ENCODE results near the gene SOX1. TPM values are rescaled to one million over a fixed set of nuclear protein-coding genes. Genes with fewer than 3 reads are reported as not detected.

SOX1 gene
- total and polyA plus RNA-seq, 10 donors = not detected

DNA sequence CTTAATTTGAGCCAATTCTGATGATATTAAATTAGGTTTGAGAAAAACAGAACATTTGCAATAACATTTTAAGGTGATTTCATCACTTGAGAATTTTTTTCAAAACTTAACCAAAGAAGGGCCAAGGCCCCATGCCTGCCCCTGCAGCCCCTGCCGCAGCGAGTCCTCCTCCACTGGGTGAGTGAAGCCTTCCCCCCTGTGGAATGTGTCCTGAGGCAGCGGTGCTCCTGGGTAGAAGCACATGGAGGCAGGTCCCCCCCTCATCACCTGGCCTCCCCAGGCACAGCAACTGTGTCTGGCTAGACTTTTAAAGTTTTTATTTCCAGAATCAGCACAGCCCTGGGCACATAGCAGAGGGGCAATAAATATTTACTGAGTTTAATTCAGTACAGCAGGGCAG lies 10.8 kb downstream of the SOX1 start:
- Histone ChIP-seq H3K27ac (no peak overlapping the region), H3K27me3 (replicated peaks in 1 of 7) (peaks cover 0 to 76% (median 56%) of the 10 kb centered on the region in 7 donors), H3K4me1 (peaks cover 0 to 16% (median 10%) of the 10 kb centered on the region in 6 donors), H3K4me3 (no peak overlapping the region), H3K36me3 (no peaks in the 10 kb centered on the region), H3K9me3 (peaks cover 0 to 8% (median 2%) of the 10 kb centered on the region in 8 donors)
- WGBS, 5 donors = 10 to 20% (median 15%) methylated on average over 3 of the region's 3 CpGs
- TF ChIP-seq POLR2A (IDR thresholded peaks at IDR 0.05) (no peak), POLR2AphosphoS5 (IDR thresholded peaks at IDR 0.05) (no peak)
- TF ChIP-seq, protein P1, sequence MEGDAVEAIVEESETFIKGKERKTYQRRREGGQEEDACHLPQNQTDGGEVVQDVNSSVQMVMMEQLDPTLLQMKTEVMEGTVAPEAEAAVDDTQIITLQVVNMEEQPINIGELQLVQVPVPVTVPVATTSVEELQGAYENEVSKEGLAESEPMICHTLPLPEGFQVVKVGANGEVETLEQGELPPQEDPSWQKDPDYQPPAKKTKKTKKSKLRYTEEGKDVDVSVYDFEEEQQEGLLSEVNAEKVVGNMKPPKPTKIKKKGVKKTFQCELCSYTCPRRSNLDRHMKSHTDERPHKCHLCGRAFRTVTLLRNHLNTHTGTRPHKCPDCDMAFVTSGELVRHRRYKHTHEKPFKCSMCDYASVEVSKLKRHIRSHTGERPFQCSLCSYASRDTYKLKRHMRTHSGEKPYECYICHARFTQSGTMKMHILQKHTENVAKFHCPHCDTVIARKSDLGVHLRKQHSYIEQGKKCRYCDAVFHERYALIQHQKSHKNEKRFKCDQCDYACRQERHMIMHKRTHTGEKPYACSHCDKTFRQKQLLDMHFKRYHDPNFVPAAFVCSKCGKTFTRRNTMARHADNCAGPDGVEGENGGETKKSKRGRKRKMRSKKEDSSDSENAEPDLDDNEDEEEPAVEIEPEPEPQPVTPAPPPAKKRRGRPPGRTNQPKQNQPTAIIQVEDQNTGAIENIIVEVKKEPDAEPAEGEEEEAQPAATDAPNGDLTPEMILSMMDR (IDR thresholded peaks at IDR 0.05 in 8 of 11, conservative IDR thresholded peaks at IDR 0.05 in 3 of 11) = no peak
- intact Hi-C loops (cut with DNase I; ENCODE audit: low total_unique reads) = no loop called here
- DNase-seq = no peak

DNA sequence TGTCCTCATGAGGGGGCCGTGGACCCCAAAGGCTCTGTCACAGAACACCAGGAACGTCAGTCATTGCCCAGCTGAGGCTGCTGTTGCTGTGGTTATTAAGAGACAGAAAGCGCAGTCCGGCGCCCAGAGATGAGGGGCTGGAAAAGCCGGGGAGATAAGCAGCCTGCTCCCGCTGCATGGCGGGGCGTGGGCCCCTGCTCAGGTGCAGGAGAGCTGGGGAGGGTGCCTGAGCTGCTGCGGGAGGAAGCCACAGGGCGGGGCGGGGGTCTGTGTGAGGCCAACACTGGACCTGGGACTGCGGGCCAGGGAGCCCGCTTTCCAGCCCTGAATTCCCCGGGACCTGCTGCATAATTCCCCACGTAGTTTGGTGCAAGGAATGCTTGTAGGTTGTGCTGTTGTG lies 11.3 kb downstream of the SOX1 start:
- no peak overlapping the region for H3K27ac ChIP-seq
- H3K9me3 ChIP-seq = peaks cover 0 to 13% (median 5%) of the 10 kb centered on the region in 8 donors
- WGBS, 5 donors = 15 to 34% (median 18%) methylated on average over 9 to 16 of the region's 16 CpGs
- H3K4me1 ChIP-seq = peaks cover 0 to 11% (median 5%) of the 10 kb centered on the region in 6 donors
- intact Hi-C loops (cut with DNase I; ENCODE audit: low total_unique reads) = no loop called here
- TF ChIP-seq POLR2A (IDR thresholded peaks at IDR 0.05) = no peak
- TF ChIP-seq, protein P1 (IDR thresholded peaks at IDR 0.05 in 8 of 11, conservative IDR thresholded peaks at IDR 0.05 in 3 of 11) = no peak
- no peak for TF ChIP-seq POLR2AphosphoS5 (IDR thresholded peaks at IDR 0.05)
- no peak overlapping the region for H3K4me3 ChIP-seq
- H3K36me3 ChIP-seq = no peaks in the 10 kb centered on the region
- peaks cover 0 to 72% (median 51%) of the 10 kb centered on the region in 7 donors for H3K27me3 ChIP-seq (replicated peaks in 1 of 7)
- DNase-seq = no peak

GRCh38 chr13:112078879-112079531 lies 12.1 kb downstream of the SOX1 start:
- Histone ChIP-seq H3K4me1 (peaks cover 0 to 3% (median 0%) of the 10 kb centered on the region in 6 donors), H3K4me3 (no peak overlapping the region), H3K27me3 (replicated peaks in 1 of 7) (peaks cover 0 to 64% (median 43%) of the 10 kb centered on the region in 7 donors), H3K27ac (no peak overlapping the region), H3K9me3 (peaks cover 0 to 21% (median 13%) of the 10 kb centered on the region in 8 donors), H3K36me3 (no peaks in the 10 kb centered on the region)
- WGBS, 5 donors = 38 to 49% (median 47%) methylated on average over 4 of the region's 4 CpGs
- DNase-seq = no peak
- TF ChIP-seq POLR2A (IDR thresholded peaks at IDR 0.05) (no peak), POLR2AphosphoS5 (IDR thresholded peaks at IDR 0.05) (no peak)
- TF ChIP-seq, protein P1 (IDR thresholded peaks at IDR 0.05 in 8 of 11, conservative IDR thresholded peaks at IDR 0.05 in 3 of 11) = no peak
- intact Hi-C loops (cut with DNase I; ENCODE audit: low total_unique reads) = no loop called here

GRCh38 chr13:112079696-112080095 lies 12.7 kb downstream of the SOX1 start:
- no peak overlapping the region for H3K27ac ChIP-seq
- H3K4me1 ChIP-seq = no peaks in the 10 kb centered on the region
- TF ChIP-seq, protein P1 (IDR thresholded peaks at IDR 0.05 in 8 of 11, conservative IDR thresholded peaks at IDR 0.05 in 3 of 11) = no peak
- TF ChIP-seq POLR2A (IDR thresholded peaks at IDR 0.05) = no peak
- TF ChIP-seq POLR2AphosphoS5 (IDR thresholded peaks at IDR 0.05) = no peak
- DNase-seq = no peak
- WGBS, 5 donors = 43 to 62% (median 53%) methylated on average over 6 of the region's 6 CpGs
- H3K27me3 ChIP-seq (replicated peaks in 1 of 7) = peaks cover 0 to 57% (median 36%) of the 10 kb centered on the region in 7 donors
- H3K4me3 ChIP-seq = no peak overlapping the region
- peaks cover 0 to 28% (median 20%) of the 10 kb centered on the region in 8 donors for H3K9me3 ChIP-seq
- intact Hi-C loops (cut with DNase I; ENCODE audit: low total_unique reads) = no loop called here
- no peaks in the 10 kb centered on the region for H3K36me3 ChIP-seq
